ENCODE results near the gene CARD19. TPM values are rescaled to one million over a fixed set of nuclear protein-coding genes. Genes with fewer than 3 reads are reported as not detected.

CARD19 gene
- total and polyA plus RNA-seq, 2 of the 8 experiments (the other 6 are each of a cell fraction or from before 2014, with no cell fraction given) = 21.2 to 112 TPM

DNA sequence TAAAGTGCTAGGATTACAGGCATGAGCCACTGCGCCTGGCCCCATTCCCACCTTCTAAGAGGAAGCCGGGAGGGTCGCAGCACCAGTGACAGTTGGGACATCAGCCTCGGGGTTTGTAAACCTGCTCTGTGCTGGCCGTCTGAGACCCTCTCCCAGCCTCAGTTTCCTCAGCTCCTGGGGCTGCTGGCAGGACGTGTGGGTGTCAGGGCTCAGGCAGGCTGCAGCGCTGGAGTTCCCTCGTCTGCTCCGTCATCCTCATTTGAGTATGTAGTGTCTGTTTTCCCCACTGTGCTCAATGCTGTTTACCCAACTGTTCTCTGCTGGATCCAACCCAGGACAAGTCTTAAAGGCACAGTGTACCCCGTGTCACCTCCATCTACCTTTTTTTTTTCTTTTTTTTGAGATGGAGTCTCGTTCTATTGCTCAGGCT lies 40.0 kb downstream of the CARD19 start (continued):
- TF ChIP-seq KDM1A (IDR thresholded peaks at IDR 0.05; ENCODE audit: borderline replicate concordance, low read length) = no peak
- no peak for TF ChIP-seq ZNF274 (IDR thresholded peaks at IDR 0.05; ENCODE audit: borderline replicate concordance, extremely low read depth, low read length)
- TF ChIP-seq RXRA (IDR thresholded peaks at IDR 0.05; ENCODE audit: insufficient read depth, low read depth, low read length) = no peak

Data from H1 (cell line).